Panc1 (cell line): Measurements from ENCODE around the gene FUCA2.

Source experiments
- POLR2AphosphoS5 ChIP-seq: IDR thresholded peaks from 2 replicates; pipeline ENCODE4 v1.6.1; 2012; ENCODE audit warnings: mild to moderate bottlenecking, low read depth, low read length, moderate library complexity
- SIN3A ChIP-seq: IDR thresholded peaks from 2 replicates; pipeline ENCODE4 v1.6.1; 2012; ENCODE audit warnings: low read depth, mild to moderate bottlenecking, low read length, moderate library complexity, borderline replicate concordance; ENCODE audit not compliant: insufficient read depth
- TCF7L2 ChIP-seq: IDR thresholded peaks from 2 replicates; pipeline ENCODE4 v1.6.1; 2011; ENCODE audit warnings: mild to moderate bottlenecking, low read depth, low read length, inconsistent platforms
- TF ChIP-seq, protein P1 (sequence below): fragments of 450-650 bp; IDR thresholded peaks from 2 replicates; pipeline ENCODE4 v1.5.1; 2017; ENCODE audit warnings: mild to moderate bottlenecking
- TF ChIP-seq, protein P2 (sequence below), 2 experiments: IDR thresholded peaks; 2 replicates each; pipeline ENCODE4 v1.6.1; 2011 to 2012; ENCODE audit warnings: low read depth in 2 of 2, control low read depth in 1 of 2, low read length in 1 of 2, mild to moderate bottlenecking in 1 of 2, moderate library complexity in 1 of 2; ENCODE audit not compliant: insufficient read depth in 1 of 2

DNA sequence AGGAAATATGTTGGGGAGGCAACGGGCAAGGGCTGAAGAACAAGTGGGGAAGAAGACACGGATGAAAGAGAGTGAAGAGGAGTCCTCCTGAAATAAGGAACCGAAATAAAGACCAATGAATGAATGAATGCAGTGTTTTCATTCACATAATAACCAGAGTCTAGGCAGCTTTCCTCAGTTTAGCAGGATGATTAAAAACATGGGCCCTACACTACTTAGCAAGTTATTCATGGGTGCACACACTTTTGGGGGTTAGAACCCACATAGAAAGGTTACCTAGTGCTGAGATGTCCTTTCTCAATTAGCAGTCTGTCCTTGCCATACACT is 5.9 kb upstream of the FUCA2 start:
- TF ChIP-seq, protein P1, sequence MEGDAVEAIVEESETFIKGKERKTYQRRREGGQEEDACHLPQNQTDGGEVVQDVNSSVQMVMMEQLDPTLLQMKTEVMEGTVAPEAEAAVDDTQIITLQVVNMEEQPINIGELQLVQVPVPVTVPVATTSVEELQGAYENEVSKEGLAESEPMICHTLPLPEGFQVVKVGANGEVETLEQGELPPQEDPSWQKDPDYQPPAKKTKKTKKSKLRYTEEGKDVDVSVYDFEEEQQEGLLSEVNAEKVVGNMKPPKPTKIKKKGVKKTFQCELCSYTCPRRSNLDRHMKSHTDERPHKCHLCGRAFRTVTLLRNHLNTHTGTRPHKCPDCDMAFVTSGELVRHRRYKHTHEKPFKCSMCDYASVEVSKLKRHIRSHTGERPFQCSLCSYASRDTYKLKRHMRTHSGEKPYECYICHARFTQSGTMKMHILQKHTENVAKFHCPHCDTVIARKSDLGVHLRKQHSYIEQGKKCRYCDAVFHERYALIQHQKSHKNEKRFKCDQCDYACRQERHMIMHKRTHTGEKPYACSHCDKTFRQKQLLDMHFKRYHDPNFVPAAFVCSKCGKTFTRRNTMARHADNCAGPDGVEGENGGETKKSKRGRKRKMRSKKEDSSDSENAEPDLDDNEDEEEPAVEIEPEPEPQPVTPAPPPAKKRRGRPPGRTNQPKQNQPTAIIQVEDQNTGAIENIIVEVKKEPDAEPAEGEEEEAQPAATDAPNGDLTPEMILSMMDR, result no peak
- TF ChIP-seq POLR2AphosphoS5 (no peak), SIN3A (no peak), TCF7L2 (no peak)
- TF ChIP-seq, protein P2, sequence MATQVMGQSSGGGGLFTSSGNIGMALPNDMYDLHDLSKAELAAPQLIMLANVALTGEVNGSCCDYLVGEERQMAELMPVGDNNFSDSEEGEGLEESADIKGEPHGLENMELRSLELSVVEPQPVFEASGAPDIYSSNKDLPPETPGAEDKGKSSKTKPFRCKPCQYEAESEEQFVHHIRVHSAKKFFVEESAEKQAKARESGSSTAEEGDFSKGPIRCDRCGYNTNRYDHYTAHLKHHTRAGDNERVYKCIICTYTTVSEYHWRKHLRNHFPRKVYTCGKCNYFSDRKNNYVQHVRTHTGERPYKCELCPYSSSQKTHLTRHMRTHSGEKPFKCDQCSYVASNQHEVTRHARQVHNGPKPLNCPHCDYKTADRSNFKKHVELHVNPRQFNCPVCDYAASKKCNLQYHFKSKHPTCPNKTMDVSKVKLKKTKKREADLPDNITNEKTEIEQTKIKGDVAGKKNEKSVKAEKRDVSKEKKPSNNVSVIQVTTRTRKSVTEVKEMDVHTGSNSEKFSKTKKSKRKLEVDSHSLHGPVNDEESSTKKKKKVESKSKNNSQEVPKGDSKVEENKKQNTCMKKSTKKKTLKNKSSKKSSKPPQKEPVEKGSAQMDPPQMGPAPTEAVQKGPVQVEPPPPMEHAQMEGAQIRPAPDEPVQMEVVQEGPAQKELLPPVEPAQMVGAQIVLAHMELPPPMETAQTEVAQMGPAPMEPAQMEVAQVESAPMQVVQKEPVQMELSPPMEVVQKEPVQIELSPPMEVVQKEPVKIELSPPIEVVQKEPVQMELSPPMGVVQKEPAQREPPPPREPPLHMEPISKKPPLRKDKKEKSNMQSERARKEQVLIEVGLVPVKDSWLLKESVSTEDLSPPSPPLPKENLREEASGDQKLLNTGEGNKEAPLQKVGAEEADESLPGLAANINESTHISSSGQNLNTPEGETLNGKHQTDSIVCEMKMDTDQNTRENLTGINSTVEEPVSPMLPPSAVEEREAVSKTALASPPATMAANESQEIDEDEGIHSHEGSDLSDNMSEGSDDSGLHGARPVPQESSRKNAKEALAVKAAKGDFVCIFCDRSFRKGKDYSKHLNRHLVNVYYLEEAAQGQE (IDR thresholded peaks at IDR 0.05; ENCODE audit: insufficient read depth in 1 of 2, low read depth in 2 of 2, low read length in 1 of 2), result no peak
